A204.1 (cell line): ENCODE measurements around the gene DVL3.
"Not testable (repeated sequence)": the region's sequence is repeated elsewhere in the genome, so short reads cannot be mapped to it uniquely, and the experiment has no call there.

Experiments
- FAIRE-seq: peaks from 2 replicates; lab custom pipeline; 2012; peaks lifted over from hg19 to GRCh38; lab: Jason Lieb, UNC

Gene DVL3

DNA sequence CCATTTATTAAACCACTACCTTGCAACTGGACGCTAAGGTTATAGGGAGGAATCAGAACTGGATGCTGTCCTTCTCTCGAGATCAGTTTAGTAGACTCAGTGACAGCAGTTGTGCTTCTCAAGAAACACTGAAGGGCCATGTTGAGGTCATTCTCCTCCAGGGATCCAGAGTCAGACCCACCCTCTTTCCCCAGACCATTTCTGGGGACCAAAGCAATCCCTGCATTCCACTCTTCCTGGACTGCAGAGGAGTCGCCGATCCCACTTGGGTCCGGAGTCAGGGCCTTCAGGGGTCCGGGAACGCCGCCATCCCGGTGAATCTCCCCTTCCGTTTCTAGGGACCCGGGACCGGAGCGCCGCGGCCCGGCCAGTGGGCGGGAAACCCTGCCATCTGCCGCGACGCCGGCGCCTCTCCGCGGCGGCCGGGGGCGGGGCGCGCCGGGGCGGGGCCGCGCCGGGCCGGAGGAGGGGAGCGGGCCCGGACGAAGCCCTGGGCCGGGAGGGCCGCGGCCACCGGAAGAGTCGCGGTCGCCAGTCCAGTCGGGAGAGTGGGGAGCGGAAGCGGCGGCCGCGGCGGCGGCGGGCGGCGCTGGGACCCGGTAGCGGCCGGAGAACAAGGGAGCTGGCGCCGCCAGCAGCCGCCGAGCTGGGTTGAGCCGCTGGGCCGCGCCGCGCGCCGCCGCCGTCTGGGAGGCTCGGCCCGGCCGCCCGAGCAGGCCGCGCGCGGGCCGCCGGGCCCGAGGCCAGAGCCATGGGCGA lies at the start of gene DVL3:
DVL3 (plus strand) TSS at position 493 of the 759 bp plus-strand sequence; CDS start at position 752, 259 bp downstream.
- no peak for FAIRE-seq

DNA sequence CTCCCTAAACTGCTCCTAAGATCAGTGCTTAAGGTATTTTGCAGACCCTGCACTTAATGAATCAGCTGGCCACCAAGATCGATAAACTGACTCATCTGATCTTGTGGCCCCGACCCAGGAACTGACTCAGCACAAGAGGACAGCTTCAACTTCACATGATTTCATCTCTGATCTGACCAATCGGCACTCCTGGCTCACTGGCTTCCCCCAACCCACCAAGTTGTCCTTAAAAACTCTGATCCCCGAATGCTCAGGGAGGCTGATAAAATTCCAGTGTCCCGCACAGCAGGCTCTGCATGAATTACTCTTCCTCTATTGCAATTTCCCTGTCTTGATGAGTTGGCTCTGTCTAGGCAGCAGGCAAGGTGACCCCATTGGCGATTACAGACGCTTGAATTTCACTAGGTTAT lies 44.9 kb upstream of the DVL3 start:
- no peak for FAIRE-seq

DNA sequence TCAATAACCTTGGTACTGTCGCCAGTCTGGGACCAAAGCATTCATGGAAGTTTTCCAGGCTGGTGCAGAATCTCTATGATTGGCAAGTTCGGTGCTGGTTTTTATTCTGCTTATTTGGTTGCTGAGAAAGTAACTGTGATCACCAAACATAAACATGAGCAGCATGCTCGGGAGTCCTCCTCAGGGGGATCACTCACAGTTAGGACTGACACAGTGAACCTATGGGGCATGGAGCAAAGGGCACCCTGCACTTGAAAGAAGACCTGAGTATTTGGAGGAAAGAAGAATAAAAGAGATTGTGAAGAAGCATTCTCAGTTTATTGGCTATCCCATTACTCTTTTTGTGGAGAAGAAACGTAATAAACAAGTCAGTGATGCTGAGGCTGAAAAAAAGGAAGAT lies 39.2 kb upstream of the DVL3 start:
- FAIRE-seq = no peak

DNA sequence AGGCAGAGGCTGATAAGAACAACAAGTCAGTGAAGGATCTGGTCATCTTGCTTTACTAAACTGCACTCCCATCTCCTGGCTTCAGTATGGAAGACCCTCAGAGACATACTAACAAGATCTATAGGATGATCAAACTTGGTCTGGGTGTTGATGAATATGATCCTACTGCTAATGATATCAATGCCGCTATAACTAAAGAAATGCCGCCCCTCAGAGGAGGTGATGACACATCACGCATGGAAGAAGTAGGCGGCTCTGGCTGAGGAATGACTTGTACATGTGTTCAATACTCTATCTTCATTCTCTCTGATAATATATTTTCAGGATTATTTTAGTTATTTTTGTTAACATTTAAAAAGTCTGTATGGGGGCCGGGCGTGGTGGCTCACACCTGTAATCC lies 37.5 kb upstream of the DVL3 start:
- FAIRE-seq = no peak

DNA sequence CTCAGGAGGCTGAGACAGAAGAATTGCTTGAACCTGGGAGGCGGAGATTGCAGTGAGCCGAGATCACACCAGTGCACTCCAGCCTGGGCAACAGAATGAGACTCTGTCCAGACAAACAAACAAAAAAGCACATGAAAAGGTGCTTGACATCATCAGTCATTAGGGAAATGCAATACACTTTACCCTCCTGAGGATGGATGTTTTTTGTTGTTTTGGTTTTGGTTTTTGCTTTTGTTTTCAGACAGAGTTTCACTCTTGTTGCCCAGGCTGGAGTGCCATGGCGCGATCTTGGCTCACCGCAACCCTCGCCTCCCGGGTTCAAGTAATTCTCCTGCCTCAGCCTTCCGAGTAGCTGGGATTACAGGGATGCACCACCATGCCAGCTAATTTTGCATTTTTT lies 34.1 kb upstream of the DVL3 start:
- not testable (repeated sequence) for FAIRE-seq

DNA sequence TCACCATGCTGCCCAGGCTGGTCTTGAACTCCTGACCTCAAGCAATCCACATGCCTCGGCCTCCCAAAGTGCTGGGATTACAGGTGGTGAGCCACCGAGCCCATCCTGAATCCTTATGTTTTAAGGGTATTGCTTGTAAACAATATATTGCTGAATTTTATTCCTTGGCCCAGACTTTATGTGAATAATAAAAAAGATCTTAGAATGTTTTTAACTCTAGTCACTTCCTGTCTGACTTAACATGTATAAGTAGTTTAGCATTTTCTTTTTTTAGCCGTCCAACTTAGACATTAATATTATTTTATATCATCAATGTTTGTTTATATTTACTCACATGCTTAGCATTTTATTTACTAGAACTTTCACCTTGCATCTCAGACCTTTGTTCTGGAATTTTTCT lies 29.2 kb upstream of the DVL3 start:
- FAIRE-seq = no peak

DNA sequence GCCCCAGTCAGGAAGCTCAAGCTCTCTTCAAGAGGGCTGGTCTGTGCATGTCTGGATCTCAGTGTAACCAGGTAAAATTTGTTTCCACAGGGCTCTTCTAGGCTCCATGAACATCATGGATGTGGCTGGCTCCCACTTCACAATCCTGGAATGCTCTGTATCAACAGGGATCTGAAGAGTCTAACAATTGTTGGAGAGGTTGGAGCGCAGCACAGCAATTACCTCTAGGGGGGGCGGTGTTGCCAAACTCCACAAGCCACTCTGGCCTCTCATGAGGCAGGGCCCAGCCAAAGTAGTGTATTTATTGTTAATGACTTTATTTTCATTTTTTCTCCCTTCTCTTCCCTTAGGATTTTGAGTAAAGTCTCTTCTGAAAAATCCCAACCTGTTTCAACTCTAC lies 26.2 kb upstream of the DVL3 start:
- FAIRE-seq = no peak

DNA sequence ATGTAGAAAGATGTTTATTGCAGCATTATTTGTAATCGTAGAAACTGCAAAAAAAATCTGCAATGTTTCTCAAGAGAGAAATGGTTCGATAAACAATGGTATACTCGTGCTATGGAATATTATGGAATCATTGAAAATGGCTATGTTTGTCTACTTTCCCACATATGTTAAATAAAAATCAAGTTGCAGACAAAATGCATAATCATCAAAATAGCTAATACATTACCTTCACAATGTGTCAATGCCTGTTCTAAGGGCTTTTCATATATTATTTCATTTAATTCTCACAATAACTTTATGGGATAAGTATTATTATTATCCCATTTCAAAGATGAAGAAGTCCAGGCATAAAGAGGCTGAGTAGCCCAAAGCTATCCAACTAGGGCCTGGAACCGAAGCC lies 22.2 kb upstream of the DVL3 start:
- no peak for FAIRE-seq

DNA sequence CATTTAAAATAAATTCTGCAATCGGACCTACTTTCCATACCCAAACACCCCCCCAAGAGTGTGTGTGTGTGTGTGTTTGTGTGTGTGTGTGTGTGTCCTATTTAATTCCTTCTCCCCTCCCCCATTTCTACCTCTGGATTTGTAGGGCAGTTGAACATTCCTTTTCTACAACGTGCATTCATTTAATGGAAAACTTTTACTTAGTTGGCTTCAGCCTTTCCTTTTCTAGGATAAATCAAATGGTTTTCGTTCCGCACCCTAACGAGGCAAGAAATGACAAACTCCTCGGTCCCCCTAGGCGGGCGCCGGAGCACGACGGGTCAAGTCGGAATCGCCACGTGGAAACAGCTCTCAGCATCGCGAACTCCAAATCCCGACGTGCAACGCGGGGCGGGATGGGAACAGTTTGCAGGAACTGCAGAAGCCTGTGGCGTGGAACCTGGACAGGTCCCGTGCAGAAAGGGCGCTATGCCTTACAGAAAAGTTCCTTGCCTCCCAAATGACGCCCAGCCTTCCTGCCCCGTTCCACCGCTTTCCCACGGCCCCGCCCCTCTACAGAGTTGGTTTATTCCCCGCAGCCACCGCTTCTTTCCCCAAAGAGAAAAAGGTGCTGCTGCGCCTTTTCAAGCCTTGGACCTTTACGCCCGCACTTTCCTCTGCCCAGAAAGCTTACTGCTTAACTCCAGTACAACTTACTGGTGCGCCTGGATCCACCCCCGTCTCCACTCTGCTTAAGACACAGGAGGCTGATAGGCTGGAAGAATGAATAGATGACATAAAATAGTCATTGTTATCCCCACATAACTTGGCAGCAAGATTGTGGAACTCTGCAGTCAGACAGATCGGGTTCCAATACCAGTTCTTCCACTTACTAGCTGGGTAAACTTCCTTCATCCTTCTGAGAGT lies 21.1 kb upstream of the DVL3 start:
- no peak for FAIRE-seq

DNA sequence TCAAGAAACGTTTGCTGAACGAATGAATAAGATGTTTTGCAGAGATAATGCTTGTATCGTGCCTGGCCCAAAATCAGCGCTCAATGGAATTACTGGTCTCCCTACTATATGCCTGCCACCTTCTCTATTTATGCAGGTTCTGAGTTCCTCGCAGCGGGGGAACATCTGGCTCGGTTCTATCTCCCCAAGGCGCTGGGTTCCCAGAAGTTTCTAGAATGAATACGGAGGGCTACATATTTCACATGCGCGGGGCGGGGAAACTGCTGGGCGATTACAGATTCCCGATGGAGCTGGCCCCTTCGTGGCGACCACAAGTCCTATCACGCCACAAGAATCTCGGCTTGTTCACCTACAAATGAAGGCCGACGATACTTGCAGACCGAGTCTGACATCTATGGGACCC lies 20.4 kb upstream of the DVL3 start:
- no peak for FAIRE-seq

DNA sequence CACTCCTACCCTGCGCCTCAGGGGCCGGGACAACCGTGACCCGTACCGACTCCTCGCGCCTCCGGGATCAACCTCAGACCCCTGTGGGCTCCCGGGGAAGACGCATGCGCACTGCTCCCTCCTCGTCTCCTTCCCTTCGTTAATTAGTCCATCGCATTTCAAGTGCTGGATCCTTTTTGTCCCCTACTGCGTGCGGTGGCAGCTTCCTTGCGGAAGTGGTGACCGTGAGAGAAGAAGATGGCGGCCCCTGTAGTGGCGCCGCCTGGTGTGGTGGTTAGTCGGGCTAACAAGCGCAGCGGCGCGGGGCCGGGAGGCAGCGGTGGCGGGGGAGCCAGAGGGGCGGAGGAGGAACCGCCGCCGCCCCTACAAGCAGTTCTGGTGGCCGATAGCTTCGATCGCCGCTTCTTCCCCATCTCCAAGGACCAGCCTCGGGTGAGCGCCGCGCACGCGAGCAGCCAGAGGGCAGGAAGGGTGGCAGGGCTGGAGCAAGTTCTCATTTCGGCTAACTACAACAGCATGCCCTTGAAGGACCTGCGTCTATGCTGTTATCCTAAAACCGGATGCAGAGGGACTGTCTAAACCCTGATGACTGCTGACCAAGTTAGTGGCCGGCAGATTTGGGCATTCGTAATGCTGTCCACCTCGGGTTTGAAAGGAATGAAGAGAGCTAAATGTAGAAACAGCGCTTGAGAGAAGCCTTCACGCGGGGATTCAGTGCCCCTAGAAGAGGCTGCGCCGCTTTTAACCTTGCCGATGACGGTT lies 19.8 kb upstream of the DVL3 start, which contains the start of gene EIF2B5:
EIF2B5 (plus strand) TSS at position 210 of the 762 bp plus-strand sequence; CDS start at position 238, 28 bp downstream.
- no peak for FAIRE-seq

DNA sequence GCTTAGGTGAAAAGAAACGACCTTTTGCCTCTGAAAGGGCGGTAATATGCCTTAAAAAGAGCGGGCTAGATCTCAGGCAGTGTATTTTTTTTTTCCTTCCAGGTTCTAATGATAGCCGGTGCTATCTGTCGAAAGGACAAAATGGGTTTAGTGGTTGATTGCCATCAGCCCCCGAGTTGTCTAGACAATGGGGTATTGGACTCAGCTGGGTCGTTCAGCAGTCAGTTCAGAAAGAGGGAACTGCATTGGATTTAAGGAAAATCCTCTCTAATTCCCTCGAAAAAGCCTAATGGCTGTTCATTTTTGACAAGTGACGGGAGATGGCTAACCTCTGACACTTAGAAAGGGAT lies 19.3 kb upstream of the DVL3 start:
- FAIRE-seq = no peak

DNA sequence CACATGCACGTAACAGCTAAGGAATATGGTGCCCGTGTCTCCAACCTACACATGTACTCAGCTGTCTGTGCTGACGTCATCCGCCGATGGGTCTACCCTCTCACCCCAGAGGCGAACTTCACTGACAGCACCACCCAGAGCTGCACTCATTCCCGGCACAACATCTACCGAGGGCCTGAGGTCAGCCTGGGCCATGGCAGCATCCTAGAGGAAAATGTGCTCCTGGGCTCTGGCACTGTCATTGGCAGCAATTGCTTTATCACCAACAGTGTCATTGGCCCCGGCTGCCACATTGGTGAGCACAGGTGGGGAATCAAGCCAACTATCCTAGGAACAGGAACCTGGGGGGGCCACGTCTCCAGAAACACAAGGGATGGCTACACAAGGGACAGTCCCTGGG lies 14.7 kb upstream of the DVL3 start:
- no peak for FAIRE-seq

DNA sequence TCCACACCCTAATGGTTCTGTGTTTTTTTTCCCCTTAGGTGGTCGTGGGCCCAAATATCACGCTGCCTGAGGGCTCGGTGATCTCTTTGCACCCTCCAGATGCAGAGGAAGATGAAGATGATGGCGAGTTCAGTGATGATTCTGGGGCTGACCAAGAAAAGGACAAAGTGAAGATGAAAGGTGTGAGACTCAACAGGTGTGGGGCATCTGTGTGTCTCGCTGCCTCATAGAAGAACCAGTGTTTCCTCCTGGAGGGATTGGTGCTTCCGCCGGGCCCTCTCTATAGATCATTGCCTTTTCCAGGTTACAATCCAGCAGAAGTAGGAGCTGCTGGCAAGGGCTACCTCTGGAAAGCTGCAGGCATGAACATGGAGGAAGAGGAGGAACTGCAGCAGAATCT lies 13.0 kb upstream of the DVL3 start:
- no peak for FAIRE-seq

DNA sequence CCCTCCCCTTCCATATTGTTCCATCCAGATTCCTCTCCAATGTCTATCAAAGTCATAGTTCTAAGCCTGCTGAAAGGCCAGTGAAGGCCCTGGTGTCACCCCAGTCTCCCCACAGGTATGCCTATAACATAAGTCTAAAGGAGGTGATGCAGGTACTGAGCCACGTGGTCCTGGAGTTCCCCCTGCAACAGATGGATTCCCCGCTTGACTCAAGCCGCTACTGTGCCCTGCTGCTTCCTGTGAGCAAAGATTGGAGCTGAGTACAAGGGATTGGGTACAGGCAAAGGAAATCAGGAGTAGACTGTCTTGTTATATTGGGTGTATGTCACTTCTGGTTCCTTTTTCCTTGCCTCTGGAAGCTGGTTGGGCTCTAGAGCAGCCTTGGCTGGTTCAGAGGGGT lies 11.8 kb upstream of the DVL3 start:
- FAIRE-seq = no peak

DNA sequence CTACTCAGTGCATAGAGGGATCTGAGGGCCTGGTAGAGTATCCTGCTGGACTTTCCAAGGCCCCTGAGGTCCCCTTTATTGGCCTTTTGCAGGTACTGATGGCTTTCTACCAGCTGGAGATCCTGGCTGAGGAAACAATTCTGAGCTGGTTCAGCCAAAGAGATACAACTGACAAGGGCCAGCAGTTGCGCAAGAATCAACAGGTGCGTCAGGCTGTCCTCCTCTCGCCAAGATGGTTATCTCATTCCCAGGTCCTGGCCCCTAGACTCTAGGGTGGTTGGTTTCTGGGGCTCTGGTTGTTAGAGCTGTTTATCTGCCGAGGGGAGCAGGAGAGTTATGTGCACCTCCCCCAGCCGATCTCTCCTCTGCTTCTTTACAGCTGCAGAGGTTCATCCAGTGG lies 10.7 kb upstream of the DVL3 start:
- FAIRE-seq = no peak

DNA sequence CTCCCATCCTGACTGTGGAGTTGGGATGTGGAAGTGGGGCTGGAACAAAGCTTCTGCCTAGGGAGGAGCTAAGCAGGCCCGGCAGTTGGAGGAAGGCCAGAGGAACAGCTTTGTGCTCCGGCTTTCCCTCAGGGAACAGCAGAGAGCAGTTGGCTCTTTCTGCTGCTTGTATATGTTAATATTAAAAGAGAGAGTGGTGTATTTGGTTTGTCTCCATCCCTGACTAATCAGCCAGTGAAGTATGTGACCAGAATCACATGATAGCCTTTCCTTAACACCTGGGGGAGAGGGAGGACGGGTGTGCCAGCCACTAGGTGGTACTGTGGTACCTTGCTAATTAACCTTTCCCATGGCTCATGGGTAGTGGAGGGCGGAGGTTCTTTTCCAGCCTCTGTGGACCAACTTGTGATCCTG lies 10.1 kb upstream of the DVL3 start:
- FAIRE-seq = no peak

DNA sequence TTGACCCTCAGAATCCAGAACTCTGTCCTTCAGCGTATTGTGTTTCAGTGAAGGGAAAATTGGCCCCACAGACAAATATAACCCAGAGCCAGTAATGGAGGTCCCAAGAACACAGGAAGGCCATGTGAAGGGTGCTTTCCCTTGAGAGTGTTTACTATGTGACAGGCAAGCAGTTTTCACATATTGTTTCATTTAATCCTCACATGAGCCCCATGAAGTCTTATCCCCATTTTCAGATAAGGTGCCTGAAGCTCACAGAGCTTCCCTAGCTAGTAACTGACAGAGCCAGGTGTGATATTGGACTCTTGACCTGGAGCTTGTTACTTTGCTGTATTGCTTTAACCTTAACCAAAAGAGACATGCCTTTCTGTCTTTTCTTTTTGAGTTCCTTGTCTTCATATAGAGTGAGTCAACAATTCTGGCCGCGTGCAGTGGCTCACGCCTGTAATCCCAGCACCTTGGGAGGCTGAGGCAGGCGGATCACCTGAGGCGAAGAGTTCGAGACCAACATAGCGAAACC lies 9.4 kb upstream of the DVL3 start:
- FAIRE-seq = no peak

DNA sequence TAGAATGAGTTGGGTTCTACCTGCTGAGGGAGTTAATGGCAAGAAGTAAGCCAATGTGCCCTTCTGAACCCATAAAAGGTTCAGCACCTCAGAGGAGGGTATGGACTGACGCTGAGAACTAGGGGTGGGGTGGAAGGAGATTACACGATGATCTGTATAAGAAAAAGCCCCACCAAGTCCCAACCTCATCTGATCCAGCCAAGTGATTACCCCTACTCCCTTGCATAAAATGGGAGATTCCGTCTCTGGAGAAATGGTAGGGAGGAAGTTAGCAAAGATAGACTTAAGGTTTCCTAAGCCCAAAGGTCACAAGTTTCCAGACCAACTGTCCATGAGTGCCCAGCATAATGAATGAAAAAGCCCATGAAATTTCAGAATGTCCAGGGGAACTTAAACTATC lies 7.1 kb upstream of the DVL3 start:
- FAIRE-seq = no peak

DNA sequence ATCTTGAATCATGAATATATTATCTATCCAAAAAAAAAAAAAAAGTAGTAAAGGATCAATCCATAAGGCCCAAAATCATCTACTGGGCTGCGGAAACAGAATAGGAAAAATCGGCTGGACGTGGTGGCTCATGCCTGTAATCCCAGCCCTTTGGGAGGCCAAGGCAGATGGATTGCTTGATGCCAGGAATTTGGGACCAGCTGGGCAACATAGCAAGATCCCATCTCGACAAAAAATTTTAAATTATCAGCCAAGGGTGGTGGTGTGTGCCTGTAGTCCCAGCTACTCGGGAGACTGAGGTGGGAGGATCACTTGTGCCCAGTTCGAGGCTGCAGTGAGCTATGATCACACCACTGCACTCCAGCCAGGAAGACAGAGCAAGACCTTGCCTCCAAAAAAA lies 6.1 kb upstream of the DVL3 start:
- no peak for FAIRE-seq

DNA sequence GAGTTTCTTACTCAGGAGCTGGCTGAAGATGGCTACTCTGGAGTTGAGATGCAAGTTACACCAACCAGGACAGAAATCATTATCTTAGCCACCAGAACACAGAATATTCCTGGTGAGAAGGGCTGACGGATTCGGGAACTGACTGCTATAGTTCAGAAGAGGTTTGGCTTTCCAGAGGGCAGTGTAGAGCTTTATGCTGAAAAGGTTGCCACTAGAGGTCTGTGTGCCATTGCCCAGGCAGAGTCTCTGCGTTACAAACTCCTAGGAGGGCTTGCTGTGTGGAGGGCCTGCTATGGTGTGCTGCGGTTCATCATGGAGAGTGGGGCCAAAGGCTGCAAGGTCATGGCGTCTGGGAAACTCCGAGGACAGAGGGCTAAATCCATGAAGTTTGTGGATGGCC lies 5.4 kb upstream of the DVL3 start:
- FAIRE-seq = not testable (repeated sequence)
